GM18861 (cell line): ENCODE results near the gene THOC5.
"Not testable (repeated sequence)": the region's sequence is repeated elsewhere in the genome, so short reads cannot be mapped to it uniquely, and the experiment has no call there.

ENCODE experiments used
- ATAC-seq: cut with Tn5 transposase; IDR thresholded peaks from one replicate; pipeline ENCODE4 v1.9.1; 2021; ENCODE audit not compliant: unreplicated experiment

The THOC5 gene

GRCh38 chr22:29553351-29554224 lies at the start of gene THOC5:
Gene THOC5 (minus strand): TSS chr22:29553757. CDS start chr22:29549147, 4,610 bp downstream.
- ATAC-seq: peak; percentile 90

DNA sequence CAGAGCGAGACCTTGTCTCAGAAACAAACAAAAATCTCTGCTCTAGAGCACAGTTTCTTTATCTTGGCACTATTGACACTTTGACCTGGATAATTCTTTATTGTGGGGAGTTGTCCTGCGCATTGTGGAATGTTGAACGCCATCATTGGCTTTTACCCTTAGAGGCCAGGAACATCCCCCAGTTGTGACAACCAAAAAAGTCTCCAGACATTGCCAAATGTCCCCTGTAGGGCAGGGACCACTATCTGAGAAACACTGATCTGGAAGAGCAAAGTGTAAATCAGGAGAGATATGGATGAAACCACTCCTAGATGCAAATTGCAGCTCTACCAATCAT lies 45.1 kb upstream of the THOC5 start:
- ATAC-seq: no peak

- not testable (repeated sequence) for ATAC-seq
Observed at GRCh38 chr22:29597871-29598683, 44.5 kb upstream of the THOC5 start.

- ATAC-seq: no peak
Observed at GRCh38 chr22:29596408-29596807, 42.9 kb upstream of the THOC5 start.

DNA sequence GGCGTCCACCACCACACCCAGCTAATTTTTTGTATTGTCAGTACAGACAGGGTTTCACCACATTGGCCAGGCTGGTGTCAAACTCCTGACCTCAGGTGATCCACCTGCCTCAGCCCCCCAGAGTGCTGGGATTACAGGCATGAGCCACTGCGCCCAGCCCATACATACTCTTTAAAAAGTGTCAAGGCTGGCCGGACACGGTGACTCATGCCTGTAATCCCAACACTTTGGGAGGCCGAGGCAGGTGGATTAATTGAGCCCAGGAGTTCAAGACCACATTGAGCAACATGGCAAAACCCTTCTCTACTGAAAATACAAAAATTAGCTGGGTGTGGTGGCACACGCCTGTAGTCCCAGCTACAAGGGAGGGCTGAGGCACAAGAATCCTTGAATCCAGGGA lies 40.9 kb upstream of the THOC5 start:
- not testable (repeated sequence) for ATAC-seq

GRCh38 chr22:29593923-29594322 lies 40.4 kb upstream of the THOC5 start:
- no peak for ATAC-seq

- ATAC-seq: no peak
Observed at GRCh38 chr22:29587938-29588699, 34.6 kb upstream of the THOC5 start.

GRCh38 chr22:29586193-29586705 lies 32.7 kb upstream of the THOC5 start:
- not testable (repeated sequence) for ATAC-seq

DNA sequence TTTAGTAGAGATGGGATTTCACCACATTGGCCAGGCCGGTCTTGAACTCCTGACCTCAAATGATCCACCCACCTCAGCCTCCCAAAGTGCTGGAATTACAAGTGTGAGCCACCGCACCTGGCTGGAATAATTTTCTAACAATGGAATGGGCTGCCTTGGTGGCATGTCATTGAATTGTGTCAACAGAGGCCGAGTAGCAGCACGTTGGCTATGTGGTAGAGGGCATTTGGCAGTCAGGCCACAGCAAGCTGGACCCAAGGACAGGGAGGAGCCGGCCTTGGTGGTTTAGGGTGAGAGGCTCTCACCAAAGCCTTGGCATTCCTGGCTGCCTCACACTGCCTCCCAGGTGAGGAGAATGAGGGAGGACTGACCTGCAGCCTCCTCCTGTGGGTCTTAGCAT lies 31.4 kb upstream of the THOC5 start:
- ATAC-seq: no peak

- no peak for ATAC-seq
Observed at GRCh38 chr22:29581799-29582198, 28.2 kb upstream of the THOC5 start.

DNA sequence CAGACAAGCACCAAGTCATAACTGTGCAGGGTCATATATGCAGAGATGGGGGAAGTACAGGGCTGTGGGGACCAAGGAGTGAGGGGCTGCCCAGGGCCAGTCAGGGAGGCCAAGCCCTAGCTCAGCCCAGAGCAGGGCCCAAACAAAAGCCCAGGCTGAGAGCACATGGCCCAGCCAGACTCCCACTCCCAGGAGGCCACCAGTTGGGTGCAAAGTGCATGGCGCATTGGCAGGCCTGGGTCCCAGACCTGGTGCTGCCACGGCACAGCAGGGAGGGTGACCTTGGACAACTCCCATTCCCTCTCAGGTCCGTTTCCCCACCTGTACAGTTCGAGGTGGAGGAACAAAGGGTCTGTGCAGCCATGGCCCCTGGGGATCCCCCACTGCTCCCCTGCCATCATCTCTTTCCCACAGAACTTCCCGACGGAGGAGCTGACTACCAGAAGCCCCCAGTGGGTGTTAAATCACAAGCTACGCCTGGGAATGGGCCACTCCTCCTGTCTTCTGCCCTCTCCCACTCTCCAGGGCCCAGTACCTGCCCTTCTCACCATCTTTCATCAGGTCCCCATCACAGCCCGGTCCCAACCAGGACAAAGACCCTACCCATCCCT lies 26.7 kb upstream of the THOC5 start:
- no peak for ATAC-seq

DNA sequence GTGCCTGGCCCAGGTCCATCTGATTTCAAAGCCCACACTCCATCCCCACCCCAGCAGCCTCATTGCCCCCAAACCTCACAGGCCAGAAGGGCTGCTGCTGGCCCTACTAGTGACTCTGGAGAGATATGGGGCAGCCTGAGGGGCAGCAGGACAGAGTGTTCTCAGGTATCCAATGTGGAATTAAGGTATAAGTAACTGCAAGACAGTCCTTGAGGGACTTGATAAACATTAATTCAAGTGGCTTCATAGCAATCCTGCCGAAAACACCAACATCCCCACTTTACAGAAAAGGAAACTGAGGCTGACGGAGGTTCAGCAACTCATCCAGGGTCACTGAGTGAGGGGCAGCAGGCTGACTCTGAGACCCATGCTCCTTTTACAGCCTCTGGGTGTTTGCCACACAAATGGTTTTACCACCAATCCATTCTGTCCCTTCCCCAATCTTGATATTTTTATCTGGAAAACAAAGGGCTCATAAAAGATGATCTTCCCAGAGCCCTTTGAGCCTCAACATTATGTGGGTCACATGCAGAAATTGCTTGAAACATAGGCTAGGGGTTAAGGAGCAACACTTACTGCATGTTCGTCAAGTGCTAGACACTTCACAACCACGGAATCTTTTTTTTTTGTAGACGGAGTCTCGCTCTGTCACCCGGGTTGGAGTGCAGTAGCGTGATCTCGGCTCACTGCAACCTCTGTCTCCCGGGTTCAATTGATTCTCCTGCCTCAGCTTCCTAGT lies 25.1 kb upstream of the THOC5 start:
- no peak for ATAC-seq

DNA sequence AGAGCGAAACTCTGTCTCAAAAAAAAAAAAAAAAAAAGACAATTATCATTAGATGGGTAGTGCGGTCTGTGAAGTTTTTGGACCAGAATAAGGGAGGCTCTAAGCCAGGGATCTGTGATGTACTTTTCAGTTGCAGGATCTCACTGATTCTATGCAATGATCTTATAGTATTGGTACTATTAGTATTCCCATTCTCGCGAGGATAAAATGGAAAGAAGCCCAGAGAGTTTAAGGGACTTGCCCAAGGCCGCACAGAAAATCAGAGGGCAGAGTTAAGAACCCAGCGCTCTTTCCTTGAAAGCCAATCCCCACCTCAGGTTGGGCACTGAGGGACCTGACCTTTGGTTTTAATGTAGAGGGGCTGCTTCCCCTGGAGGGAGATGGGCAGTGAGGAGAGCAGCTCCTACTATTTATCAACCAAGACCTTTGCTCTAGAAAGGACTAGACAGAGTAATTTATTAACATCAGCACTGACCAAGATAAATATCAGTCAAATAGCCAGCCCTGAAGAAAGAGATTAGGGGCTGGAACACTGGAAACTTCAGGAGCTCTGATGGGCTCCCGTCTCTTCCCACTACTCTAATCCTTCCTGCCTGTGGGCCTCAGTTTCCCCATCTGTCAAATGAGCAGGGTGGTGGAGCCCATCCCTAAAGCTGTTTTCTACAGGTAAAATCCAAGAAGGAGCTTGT lies 21.3 kb upstream of the THOC5 start:
- ATAC-seq: no peak

- ATAC-seq: no peak
Observed at GRCh38 chr22:29570912-29571549, 17.5 kb upstream of the THOC5 start.

DNA sequence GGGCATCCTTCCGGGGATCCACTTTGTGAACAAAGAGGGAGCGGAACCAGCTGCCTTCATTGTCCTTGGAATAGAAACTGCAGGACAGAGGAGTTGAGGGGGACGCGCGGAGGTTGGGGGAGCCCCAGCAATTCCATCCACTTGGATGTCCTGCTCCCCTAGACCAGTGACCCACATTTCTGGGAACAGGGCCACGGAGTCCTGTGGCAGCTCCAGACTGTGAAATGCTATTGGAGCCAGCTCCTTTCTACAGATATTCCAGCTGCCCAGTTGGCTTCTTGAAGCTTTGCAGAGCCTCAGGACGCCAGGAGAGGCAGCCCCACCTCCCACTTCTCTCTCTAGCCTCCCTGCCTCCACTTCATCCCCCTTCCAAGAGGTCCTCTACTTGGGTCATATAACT lies 16.9 kb upstream of the THOC5 start:
- ATAC-seq: no peak

DNA sequence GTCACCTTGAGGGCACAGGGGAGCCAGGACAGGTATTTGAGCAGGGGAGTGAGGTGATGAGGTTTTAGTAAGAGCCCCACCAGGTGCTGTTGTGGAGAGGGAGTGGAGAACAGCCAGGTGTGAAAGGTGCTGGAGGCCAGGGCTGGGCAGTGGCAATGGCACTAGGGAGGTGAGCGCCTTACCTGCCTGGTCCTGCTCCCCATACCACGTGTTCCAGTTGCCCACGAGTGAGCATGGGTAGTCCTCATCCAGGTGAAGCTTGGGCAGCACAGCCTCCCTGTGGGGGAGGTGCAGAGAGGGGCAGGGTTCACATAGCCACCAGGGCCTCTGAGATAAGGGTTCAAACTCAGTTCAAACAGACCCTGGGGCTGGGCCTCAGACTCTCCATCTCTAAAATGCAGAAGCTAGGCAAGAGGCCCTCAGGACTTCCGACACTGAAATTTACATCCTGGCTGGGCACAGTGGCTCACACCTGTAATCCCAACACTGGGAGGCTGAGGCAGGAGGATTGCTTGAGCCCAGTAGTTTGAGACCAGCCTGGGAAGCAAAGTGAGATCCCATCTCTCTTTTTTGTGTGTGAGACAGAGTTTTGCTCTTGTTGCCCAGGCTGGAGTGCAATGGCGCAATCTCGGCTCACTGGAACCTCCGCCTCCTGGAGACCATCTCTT lies 15.6 kb upstream of the THOC5 start:
- ATAC-seq: no peak

GRCh38 chr22:29567338-29567737 lies 13.8 kb upstream of the THOC5 start:
- ATAC-seq: no peak

DNA sequence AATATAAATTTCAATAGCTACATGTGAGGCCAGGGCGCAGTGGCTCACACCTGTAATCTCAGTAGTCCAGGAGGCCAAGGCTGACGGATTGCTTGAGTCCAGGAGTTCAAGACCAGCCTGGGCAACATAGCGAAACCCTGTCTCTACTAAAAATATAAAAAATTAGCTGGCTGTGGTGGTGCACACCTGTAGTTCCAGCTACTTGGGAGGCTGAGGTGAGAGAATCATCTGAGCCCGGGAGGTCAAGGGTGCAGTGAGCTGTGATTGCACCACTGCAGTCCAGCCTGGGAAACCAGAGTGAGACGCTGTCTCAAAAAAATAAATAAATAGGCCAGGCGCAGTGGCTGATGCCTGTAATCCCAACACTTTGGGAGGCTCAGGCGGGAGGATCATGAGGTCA lies 13.0 kb upstream of the THOC5 start:
- not testable (repeated sequence) for ATAC-seq
